ENCODE results near the gene RPSA. TPM values are rescaled to one million over a fixed set of nuclear protein-coding genes. Genes with fewer than 3 reads are reported as not detected.
"Not testable (repeated sequence)": the region's sequence is repeated elsewhere in the genome, so short reads cannot be mapped to it uniquely, and the experiment has no call there.

Gene RPSA
- total and polyA plus RNA-seq, 2 donors from 2014 or later = 806 to 1,249 TPM

GRCh38 chr3:39412668-39413260 lies 6.2 kb downstream of the RPSA start:
- FAIRE-seq (no peak), DNase-seq (no peak)
- TF ChIP-seq CTCF (IDR thresholded peaks at IDR 0.05; ENCODE audit: borderline replicate concordance, extremely low read depth, insufficient read depth) = no peak
- Histone ChIP-seq H3K4me1 (ENCODE audit: control insufficient read depth in 2 of 3, insufficient read depth in 2 of 3, low read depth in 1 of 3, low read length in 3 of 3) (peaks cover 3 to 9% (median 3%) of the 10 kb centered on the region in 3 donors), H3K36me3 (ENCODE audit: control insufficient read depth in 2 of 3, insufficient read depth in 3 of 3, low read length in 3 of 3) (peaks cover 9 to 47% (median 28%) of the 10 kb centered on the region in 3 donors), H3K9me3 (ENCODE audit: control insufficient read depth in 2 of 3, insufficient read depth in 1 of 3, low read length in 3 of 3) (no peaks in the 10 kb centered on the region), H3K4me3 (ENCODE audit: low read length in 3 of 3) (no peak overlapping the region), H3K27ac (ENCODE audit: low read depth in 2 of 2, low read length in 2 of 2) (no peak overlapping the region), H3K9ac (ENCODE audit: low read length in 3 of 3) (no peak overlapping the region), H3K27me3 (ENCODE audit: control insufficient read depth, insufficient read depth, low read length) (no peaks in the 10 kb centered on the region)
- intact Hi-C loops (cut with DNase I) = no loop called here

DNA sequence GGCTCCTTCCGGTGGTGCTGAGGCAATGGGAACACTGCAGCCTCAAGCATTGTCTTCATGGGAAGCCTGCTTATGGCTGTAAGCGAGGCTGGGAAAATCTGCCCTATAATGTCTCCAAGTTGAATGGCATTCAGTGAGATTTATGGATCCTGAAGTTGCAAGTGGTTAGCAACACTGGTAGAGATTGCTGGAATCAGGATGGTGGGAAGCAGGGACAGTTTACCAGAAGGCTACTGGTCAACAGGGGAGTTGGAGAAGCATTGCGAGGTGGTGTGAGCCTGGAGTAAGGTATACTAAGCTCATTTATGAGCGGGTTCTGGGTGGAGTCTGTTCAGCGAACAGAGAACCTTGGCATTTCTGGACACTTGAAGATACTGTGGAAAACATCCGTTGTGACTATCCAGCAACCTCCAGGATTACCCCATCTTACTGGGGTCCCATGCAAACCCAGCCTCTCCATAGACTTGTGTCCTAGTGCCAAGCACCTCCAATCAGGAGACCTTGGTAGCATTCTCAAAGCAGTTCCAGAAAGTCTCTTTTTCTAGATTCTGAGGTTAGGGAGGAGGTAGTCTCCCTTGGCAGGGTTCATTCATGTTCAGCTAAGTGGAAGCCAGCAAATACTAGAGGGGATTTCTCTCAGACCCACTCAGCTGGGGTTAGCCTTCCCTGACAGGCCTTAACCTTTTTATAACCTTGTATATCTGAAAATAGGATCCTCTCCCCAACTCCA lies 7.3 kb downstream of the RPSA start:
- peaks cover 0 to 4% (median 0%) of the 10 kb centered on the region in 3 donors for H3K4me1 ChIP-seq (ENCODE audit: control insufficient read depth in 2 of 3, insufficient read depth in 2 of 3, low read depth in 1 of 3, low read length in 3 of 3)
- intact Hi-C loops (cut with DNase I) = no loop called here
- H3K27ac ChIP-seq (ENCODE audit: low read depth in 2 of 2, low read length in 2 of 2) = no peak overlapping the region
- TF ChIP-seq CTCF (IDR thresholded peaks at IDR 0.05; ENCODE audit: borderline replicate concordance, extremely low read depth, insufficient read depth) = no peak
- H3K9ac ChIP-seq (ENCODE audit: low read length in 3 of 3) = no peak overlapping the region
- FAIRE-seq (no peak), DNase-seq (no peak)
- peaks cover 6 to 41% (median 22%) of the 10 kb centered on the region in 3 donors for H3K36me3 ChIP-seq (ENCODE audit: control insufficient read depth in 2 of 3, insufficient read depth in 3 of 3, low read length in 3 of 3)
- H3K4me3 ChIP-seq (ENCODE audit: low read length in 3 of 3) = no peak overlapping the region
- no peaks in the 10 kb centered on the region for H3K27me3 ChIP-seq (ENCODE audit: control insufficient read depth, insufficient read depth, low read length)
- no peaks in the 10 kb centered on the region for H3K9me3 ChIP-seq (ENCODE audit: control insufficient read depth in 2 of 3, insufficient read depth in 1 of 3, low read length in 3 of 3)

GRCh38 chr3:39414421-39414907 lies 7.9 kb downstream of the RPSA start:
- Histone ChIP-seq H3K4me3 (ENCODE audit: low read length in 3 of 3) (no peak overlapping the region), H3K9ac (ENCODE audit: low read length in 3 of 3) (no peak overlapping the region), H3K36me3 (ENCODE audit: control insufficient read depth in 2 of 3, insufficient read depth in 3 of 3, low read length in 3 of 3) (peaks cover 6 to 39% (median 22%) of the 10 kb centered on the region in 3 donors), H3K9me3 (ENCODE audit: control insufficient read depth in 2 of 3, insufficient read depth in 1 of 3, low read length in 3 of 3) (no peaks in the 10 kb centered on the region), H3K27me3 (ENCODE audit: control insufficient read depth, insufficient read depth, low read length) (no peaks in the 10 kb centered on the region), H3K27ac (ENCODE audit: low read depth in 2 of 2, low read length in 2 of 2) (no peak overlapping the region), H3K4me1 (ENCODE audit: control insufficient read depth in 2 of 3, insufficient read depth in 2 of 3, low read depth in 1 of 3, low read length in 3 of 3) (peaks cover 0 to 2% (median 0%) of the 10 kb centered on the region in 3 donors)
- DNase-seq = no peak
- TF ChIP-seq CTCF (IDR thresholded peaks at IDR 0.05; ENCODE audit: borderline replicate concordance, extremely low read depth, insufficient read depth) = no peak
- intact Hi-C loops (cut with DNase I) = no loop called here
- FAIRE-seq = no peak

GRCh38 chr3:39415302-39415701 lies 8.8 kb downstream of the RPSA start:
- H3K27ac ChIP-seq (ENCODE audit: low read depth in 2 of 2, low read length in 2 of 2); H3K4me3 ChIP-seq (ENCODE audit: low read length in 3 of 3); H3K4me1 ChIP-seq (ENCODE audit: control insufficient read depth in 2 of 3, insufficient read depth in 2 of 3, low read depth in 1 of 3, low read length in 3 of 3); H3K9me3 ChIP-seq (ENCODE audit: control insufficient read depth in 2 of 3, insufficient read depth in 1 of 3, low read length in 3 of 3); FAIRE-seq; H3K27me3 ChIP-seq (ENCODE audit: control insufficient read depth, insufficient read depth, low read length); H3K9ac ChIP-seq (ENCODE audit: low read length in 3 of 3); DNase-seq; intact Hi-C loops (cut with DNase I): not testable (repeated sequence)
- peaks cover 6 to 32% (median 20%) of the 10 kb centered on the region in 3 donors for H3K36me3 ChIP-seq (ENCODE audit: control insufficient read depth in 2 of 3, insufficient read depth in 3 of 3, low read length in 3 of 3)

All from kidney (tissue), 14 donors.